Central memory CD8-positive, alpha-beta T cell (primary cell): ENCODE measurements around the gene SLC25A34.

Experiments
- ATAC-seq: fragments of 150-1000 bp; cut with Tn5 transposase; replicated peaks from 2 replicates; pipeline ENCODE4 v1.10.0; 2022; ENCODE audit warnings: mild to moderate bottlenecking, moderate FRiP score, moderate number of reproducible peaks; ENCODE audit not compliant: poor library complexity, severe bottlenecking; ENCODE audit errors: extremely low read depth
- DNase-seq, 2 donors: peaks; one replicate each; pipeline ENCODE4 v3.0.0; 2021; ENCODE audit warnings: low spot score in 2 of 2
- H3K27ac Mint-ChIP-seq: one replicate; pipeline ENCODE4 v1.8.0; 2022; ENCODE audit warnings: low read depth, mild to moderate bottlenecking, moderate library complexity, mixed read lengths
- H3K27me3 Mint-ChIP-seq: one replicate; pipeline ENCODE4 v1.8.0; 2022; ENCODE audit warnings: mixed read lengths
- H3K36me3 Mint-ChIP-seq: one replicate; pipeline ENCODE4 v1.8.0; 2022; ENCODE audit warnings: mild to moderate bottlenecking, moderate library complexity, mixed read lengths; ENCODE audit not compliant: insufficient read depth
- H3K4me1 Mint-ChIP-seq: one replicate; pipeline ENCODE4 v1.8.0; 2022; ENCODE audit warnings: mixed read lengths
- H3K4me3 Mint-ChIP-seq: one replicate; pipeline ENCODE4 v1.8.0; 2022; ENCODE audit warnings: mild to moderate bottlenecking, moderate library complexity, mixed read lengths
- H3K9me3 Mint-ChIP-seq: one replicate; pipeline ENCODE4 v1.8.0; 2022; ENCODE audit warnings: mixed read lengths

Gene SLC25A34

DNA sequence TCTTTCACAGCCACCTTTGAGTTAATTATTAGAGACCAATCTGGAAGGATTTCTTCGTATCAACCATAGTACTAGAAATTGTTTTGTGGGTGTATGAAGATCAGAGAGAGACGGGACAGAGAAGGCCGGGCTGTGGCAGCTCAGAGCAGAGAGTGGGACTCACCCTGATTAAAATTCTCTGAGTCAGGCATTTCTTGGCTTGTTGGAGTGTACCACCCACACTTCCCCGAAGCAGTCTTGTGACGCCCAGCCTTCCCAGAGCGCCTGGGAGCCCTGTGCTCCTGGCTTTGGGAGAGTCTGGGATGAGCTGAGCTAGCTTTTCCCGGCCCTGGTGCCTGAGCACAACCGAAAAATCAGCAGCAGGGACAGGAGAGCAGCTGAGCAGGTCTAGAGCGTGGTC, 32.5 kb upstream of the SLC25A34 start:
- Mint-ChIP-seq H3K27ac (no peak overlapping the region), H3K27me3 (no peaks in the 10 kb centered on the region)
- no peak for DNase-seq

DNA sequence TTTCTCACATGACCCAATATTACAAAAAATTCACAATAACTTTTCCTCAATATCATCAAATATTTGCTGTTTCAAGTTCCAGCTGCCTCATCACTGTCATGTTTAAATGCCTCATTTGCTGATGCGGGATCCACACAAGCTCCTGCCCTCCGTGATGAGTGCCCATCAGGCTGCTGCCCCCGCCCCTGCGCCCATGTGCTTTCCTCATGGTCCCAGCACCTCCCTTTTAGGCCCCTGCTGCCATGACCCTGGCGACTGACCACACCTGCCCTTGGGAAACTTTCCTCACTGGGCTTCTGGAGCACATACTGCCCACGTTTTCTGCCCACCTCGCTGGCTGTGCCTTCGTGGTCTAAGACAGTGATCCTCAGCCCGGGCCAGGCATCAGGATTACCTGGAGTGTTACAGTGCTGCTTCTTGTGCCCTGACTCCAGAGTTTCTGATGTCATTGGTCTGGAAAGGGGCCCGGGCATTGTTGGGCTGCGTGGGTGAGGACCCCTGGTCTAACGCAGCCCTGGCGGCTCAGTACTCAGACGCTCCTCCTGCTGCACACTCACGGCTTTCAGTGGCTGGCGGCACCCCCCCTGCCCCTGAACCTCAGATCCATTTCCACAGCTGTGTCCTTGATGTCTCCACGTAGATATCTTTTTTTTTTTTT, 31.4 kb upstream of the SLC25A34 start:
- Mint-ChIP-seq H3K4me1 (peaks cover 39% of the 10 kb centered on the region), H3K36me3 (peaks cover 11% of the 10 kb centered on the region), H3K9me3 (no peaks in the 10 kb centered on the region), H3K27me3 (no peaks in the 10 kb centered on the region), H3K27ac (no peak overlapping the region), H3K4me3 (no peak overlapping the region)
- ATAC-seq (no peak), DNase-seq (no peak)

More for the DNA sequence above, 32.5 kb upstream of the SLC25A34 start:
- no peaks in the 10 kb centered on the region for H3K9me3 Mint-ChIP-seq
- peaks cover 11% of the 10 kb centered on the region for H3K36me3 Mint-ChIP-seq
- ATAC-seq = no peak
- H3K4me1 Mint-ChIP-seq = peaks cover 34% of the 10 kb centered on the region
- no peak overlapping the region for H3K4me3 Mint-ChIP-seq

DNA sequence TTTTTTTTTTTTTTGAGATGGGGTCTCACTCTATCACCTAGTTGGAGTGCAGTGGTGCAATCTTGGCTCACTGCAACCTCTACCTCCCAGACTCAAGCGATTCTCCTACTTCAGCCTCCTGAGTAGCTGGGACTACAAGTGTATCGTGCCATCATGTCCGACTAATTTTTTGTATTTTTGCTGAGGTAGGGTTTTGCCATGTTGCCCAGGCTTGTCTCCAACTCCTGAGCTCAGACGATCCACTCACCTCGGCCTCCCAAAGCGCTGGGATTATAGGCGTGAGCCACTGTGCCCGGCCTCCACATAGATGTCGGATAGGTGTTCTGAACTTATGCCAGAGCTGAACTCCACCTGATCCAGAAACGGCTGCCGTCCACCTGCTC, 30.9 kb upstream of the SLC25A34 start:
- Mint-ChIP-seq H3K27me3 (no peaks in the 10 kb centered on the region), H3K9me3 (no peaks in the 10 kb centered on the region), H3K4me1 (peaks cover 39% of the 10 kb centered on the region), H3K27ac (no peak overlapping the region), H3K4me3 (no peak overlapping the region), H3K36me3 (peaks cover 13% of the 10 kb centered on the region)
- ATAC-seq (no peak), DNase-seq (no peak)

DNA sequence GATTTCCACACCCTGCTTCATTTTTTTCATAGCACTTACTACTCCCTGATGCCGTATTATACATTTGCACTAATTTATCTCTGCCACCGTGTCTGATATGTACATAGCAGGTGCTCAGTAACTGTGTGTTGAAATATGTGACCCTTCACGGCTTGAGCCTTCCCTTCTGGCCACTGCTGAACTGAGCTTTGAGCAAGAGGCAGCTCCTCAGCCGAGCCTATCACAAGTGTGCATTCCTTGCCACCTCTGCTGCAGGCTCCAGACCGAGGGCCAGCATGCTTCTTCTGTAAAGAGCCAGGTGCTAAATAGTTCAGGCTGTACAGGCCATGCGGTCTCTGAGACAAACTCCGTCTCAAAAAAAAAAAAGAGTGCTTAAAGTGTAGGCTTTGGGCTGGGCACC, 29.3 kb upstream of the SLC25A34 start:
- Mint-ChIP-seq H3K27me3 (no peaks in the 10 kb centered on the region), H3K9me3 (no peaks in the 10 kb centered on the region), H3K27ac (no peak overlapping the region), H3K36me3 (peaks cover 13% of the 10 kb centered on the region), H3K4me1 (peaks cover 38% of the 10 kb centered on the region), H3K4me3 (no peak overlapping the region)
- ATAC-seq = no peak
- DNase-seq = no peak

DNA sequence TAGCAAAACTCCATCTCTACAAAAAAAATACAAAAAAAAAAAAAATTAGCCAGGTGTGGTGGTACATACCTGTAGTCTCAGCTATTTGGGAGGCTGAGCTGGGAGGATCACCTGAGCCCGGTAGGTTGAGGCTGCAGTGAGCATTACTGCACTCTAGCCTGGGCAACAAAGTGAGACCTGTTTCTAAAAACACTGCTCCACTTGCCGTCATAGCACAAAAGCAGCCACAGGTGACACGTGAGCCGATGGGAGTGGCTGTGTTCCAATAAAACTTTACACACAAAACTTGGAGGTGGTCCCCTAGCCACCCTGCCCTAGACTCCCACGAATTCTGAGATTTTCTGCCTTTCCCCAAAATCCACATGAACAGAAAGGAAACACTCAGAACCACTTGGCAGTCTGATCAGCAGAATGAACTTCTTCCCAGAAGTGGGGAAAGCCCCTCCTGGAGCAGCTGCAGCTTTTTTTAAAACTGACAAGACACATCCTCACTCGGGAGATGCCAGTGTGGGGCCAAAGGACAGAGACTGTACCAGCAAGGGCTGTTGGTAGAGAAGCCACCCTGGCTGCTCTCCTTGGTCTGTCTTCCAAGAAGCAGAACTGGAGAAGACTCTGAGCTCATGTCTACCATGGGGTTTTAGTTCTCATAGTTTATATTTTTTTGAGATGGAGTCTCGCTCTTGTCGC, 28.7 kb upstream of the SLC25A34 start:
- Mint-ChIP-seq H3K4me3 (no peak overlapping the region), H3K27ac (no peak overlapping the region), H3K9me3 (no peaks in the 10 kb centered on the region), H3K4me1 (peaks cover 34% of the 10 kb centered on the region), H3K36me3 (peaks cover 13% of the 10 kb centered on the region), H3K27me3 (no peaks in the 10 kb centered on the region)
- no peak for DNase-seq
- no peak for ATAC-seq

DNA sequence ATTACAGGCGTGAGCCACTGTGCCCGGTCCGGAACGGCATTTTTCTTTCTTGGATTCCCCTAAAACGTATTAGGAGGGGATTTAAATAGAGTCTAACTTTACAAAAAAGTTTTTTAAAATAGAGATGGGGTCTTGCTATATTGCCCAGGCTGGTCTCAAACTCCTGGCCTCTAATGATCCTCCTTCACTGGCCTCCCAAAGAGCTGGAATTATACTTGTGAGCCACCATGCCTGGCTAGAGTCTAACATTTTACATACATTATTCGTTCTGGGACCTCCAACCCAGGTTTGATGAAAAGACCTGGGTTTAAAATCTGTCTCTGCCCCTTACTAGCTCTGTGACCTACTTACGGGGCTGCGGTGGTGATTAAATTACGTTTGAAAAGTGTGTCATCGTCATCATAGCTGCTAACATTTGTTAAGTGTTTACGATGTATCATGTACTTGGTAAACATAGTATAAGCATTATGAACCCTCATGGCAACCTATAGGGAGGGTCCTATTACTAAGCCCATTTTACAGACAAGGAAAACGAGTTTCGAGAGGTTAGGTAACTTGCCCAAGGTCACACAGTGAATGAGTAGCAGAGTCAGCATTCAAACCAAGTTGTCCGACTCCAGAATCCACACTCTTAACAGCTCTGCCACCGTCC, 27.4 kb upstream of the SLC25A34 start:
- ATAC-seq (no peak), DNase-seq (no peak)
- Mint-ChIP-seq H3K4me1 (peaks cover 27% of the 10 kb centered on the region), H3K36me3 (peaks cover 10% of the 10 kb centered on the region), H3K4me3 (no peak overlapping the region), H3K9me3 (no peaks in the 10 kb centered on the region), H3K27me3 (no peaks in the 10 kb centered on the region), H3K27ac (no peak overlapping the region)

DNA sequence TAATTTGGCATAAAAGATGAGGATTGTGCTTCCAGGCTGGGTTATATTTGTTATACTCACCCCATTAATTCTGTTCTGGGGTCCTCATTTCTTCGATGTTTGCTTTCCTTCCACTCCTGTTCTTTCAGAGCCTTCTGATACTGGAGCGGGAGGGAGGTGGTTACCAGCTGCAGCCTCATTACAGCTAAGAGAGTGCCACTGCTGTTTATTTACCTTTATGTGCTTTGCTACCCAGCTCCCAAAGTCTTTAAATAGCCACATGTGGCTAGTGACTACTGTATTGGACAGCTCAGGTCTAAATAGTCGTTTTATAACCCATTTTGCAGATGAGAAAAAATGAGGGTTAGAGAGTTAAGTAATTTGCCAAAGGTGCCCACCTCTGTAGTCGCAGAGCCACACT, 26.8 kb upstream of the SLC25A34 start:
- DNase-seq (no peak), ATAC-seq (no peak)
- Mint-ChIP-seq H3K4me1 (peaks cover 21% of the 10 kb centered on the region), H3K27me3 (no peaks in the 10 kb centered on the region), H3K36me3 (peaks cover 13% of the 10 kb centered on the region), H3K4me3 (no peak overlapping the region), H3K9me3 (no peaks in the 10 kb centered on the region), H3K27ac (no peak overlapping the region)

DNA sequence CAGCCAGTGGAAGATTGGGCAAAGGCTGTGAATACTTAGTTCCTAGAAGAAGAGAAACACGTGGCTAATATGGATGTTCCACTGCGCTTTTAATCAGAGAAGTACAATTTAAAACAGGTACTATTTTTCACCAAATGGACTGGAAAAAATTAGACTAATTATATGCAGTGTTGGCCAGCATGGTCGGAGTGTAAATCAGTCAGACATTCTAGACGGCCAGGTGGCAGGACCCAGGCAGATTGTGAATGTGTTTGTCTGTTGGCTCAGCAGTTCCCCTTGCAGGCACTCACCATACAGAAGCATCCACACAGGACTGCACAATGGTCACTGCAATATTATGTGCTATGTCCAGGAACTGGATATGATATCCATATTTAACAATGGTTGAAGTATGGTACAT, 23.9 kb upstream of the SLC25A34 start:
- H3K4me3 Mint-ChIP-seq = no peak overlapping the region
- H3K36me3 Mint-ChIP-seq = peaks cover 25% of the 10 kb centered on the region
- no peaks in the 10 kb centered on the region for H3K9me3 Mint-ChIP-seq
- H3K27me3 Mint-ChIP-seq = no peaks in the 10 kb centered on the region
- DNase-seq = no peak
- H3K27ac Mint-ChIP-seq = no peak overlapping the region
- H3K4me1 Mint-ChIP-seq = peaks cover 11% of the 10 kb centered on the region
- no peak for ATAC-seq

DNA sequence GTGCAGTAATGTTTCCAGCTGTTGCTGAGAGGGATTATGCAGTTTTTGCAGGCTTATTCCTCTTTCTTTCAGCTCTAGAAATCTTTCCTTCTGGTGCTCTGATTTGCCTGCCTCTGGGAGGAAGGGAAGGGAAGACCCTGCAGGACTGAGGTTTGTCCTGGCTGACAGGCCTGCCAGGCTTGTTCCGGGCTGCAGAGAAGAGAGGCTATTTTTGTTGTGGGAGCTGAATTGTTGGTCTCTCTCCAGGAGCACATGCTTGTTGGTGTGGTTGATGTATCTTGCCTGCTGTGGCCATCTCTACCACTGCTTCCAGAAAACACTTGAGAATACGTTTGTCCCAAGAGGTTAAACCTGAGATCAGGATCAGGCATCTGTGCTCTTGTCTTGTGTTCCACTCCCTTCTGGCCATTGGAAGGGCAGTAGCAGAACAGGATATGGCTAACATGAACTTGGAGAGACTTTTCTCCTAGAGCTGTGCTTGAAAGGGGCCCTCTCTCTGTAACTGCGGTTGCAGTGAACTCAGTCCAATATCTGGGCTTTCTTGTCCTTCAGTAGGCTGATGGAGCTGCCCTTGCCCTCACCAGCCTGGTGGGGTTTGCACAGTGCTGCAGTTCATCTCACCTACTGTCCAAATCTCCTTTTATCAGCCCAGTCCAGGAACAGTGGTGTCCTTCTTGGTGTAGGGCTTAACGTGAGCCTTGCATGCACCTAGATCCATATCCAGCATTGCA, 21.5 kb upstream of the SLC25A34 start:
- Mint-ChIP-seq H3K9me3 (no peaks in the 10 kb centered on the region), H3K4me1 (peaks cover 6% of the 10 kb centered on the region), H3K27ac (no peak overlapping the region), H3K36me3 (peaks cover 28% of the 10 kb centered on the region), H3K27me3 (no peaks in the 10 kb centered on the region), H3K4me3 (no peak overlapping the region)
- ATAC-seq (no peak), DNase-seq (no peak)

DNA sequence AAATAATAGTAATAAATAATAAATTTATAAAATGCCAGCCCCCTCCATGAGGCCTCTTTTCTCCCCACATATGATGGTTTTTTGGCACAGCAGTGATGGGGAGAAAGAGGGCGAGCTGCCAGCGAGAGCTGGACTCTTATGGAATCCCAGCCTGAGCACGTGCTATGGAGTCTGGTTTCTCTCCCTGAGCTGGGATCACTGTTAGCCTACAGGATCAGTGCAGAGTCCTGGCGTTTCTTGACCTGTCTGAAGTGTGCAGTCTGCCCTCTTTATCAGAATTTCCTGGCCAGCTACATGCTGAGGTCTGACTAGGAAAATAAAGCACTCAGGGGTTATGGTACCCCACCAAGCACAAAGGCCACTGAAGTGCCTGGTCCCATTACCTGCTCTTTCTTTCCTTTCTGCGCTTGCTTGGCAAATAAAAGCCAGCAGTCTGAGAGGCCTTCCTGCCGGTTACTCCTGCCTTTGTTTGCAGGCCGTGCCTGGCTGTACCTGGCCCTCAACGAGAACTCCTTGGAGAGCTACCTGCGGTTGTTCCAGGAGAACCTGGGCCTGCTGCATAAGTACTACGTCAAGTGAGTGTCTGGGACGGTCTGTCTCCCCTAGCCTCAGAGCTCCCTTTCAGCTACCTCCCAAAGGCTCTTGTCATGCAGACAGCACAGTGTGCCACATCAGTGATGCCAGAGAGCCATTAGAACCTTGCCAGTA, 18.5 kb upstream of the SLC25A34 start:
- no peaks in the 10 kb centered on the region for H3K27me3 Mint-ChIP-seq
- no peak overlapping the region for H3K4me3 Mint-ChIP-seq
- no peaks in the 10 kb centered on the region for H3K4me1 Mint-ChIP-seq
- H3K9me3 Mint-ChIP-seq = no peaks in the 10 kb centered on the region
- no peak for ATAC-seq
- peaks cover 34% of the 10 kb centered on the region for H3K36me3 Mint-ChIP-seq
- peak overlapping the region; percentile 55 for H3K27ac Mint-ChIP-seq
- no peak for DNase-seq

DNA sequence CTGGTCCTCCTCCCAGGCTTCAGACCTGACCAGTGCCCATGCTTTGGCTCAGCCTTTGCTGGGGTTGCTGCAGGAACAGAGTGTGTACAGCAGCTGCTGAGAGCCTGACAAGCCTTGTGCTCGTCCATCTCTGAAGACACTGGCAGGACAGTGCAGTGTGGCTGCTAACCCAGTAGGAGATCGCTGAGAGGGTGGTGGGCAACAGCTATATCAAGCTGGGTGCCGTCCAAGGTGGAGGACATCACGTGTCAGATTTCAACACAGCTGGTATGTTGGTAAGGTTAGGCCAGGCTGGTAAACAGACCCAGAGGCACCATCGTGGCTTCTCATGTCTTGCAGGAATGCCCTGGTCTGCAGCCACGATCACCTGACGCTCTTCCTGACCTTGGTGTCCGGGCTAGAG, 17.9 kb upstream of the SLC25A34 start:
- ATAC-seq = no peak
- Mint-ChIP-seq H3K36me3 (peaks cover 34% of the 10 kb centered on the region), H3K27me3 (no peaks in the 10 kb centered on the region), H3K4me1 (no peaks in the 10 kb centered on the region), H3K4me3 (no peak overlapping the region), H3K27ac (no peak overlapping the region), H3K9me3 (no peaks in the 10 kb centered on the region)
- DNase-seq = no peak

DNA sequence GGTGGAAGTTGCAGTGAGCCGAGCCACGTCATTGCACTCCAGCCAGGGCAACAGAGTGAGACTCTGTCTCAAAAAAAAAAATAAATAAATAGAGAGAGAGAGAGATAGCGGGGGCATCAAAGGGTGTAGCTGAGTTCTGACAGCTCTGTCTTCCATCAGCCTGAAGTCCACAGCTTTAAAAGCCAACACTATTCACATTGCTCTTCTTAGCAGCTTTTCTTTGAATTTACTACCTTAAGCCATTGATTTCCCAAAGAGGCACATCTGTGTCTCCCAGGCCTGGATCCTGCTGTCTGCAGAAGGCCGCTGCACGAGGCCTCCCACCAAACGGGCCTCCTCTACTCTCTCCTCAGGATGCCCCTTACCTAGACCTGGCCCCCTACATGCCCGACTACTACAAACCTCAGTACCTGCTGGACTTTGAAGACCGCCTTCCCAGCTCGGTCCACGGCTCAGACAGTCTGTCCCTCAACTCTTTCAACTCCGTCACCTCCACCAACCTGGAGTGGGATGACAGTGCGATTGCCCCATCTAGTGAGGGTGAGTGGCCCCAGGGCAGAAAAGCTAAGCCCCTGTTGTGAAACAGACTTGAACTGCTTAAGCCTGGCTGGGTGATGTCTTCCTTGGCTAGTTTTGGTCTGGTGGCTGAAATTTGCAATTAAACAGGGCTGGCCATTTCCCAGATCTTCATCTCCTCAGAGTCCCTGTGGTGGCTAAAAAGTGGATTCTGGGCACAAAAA, 16.5 kb upstream of the SLC25A34 start:
- ATAC-seq = no peak
- H3K4me3 Mint-ChIP-seq = no peak overlapping the region
- H3K36me3 Mint-ChIP-seq = peaks cover 36% of the 10 kb centered on the region

More for the DNA sequence above, 16.5 kb upstream of the SLC25A34 start:
- no peaks in the 10 kb centered on the region for H3K9me3 Mint-ChIP-seq
- no peak for DNase-seq
- H3K27me3 Mint-ChIP-seq = no peaks in the 10 kb centered on the region
- no peaks in the 10 kb centered on the region for H3K4me1 Mint-ChIP-seq
- peak overlapping the region; percentile 47 for H3K27ac Mint-ChIP-seq
